Cortex of kidney (tissue), 1 donor: Measurements from ENCODE around the gene DOCK10.

Source experiments
- DNase-seq: peaks from one replicate; lab custom pipeline; 2025; lab: John Stamatoyannopoulos, UW

DOCK10 gene

DNA sequence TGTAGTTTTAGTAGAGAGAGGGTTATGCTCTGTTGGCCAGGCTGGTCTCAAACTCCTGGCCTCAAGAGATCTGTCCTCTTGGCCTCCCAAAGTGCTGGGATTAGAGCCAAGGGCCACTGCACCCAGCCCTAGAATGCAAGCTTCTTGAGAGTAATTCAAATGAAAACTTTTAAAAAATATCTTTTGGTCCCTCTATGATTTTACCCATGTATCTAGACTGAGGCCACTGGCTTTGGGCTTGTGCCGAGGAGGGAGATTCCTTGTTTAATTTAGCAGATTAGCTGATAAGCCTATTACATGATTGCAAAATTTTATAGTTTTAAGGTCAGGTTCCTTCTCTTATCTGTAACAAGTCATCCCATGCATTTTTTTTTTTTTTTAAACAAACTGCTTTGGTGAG is 266.6 kb downstream of the DOCK10 start:
- DNase-seq = no peak

- DNase-seq = no peak
Observed at GRCh38 chr2:224774735-224775134, 267.5 kb downstream of the DOCK10 start.

- DNase-seq = no peak
Observed at GRCh38 chr2:224772494-224772893, 269.8 kb downstream of the DOCK10 start.

GRCh38 chr2:224769489-224769888 is 272.8 kb downstream of the DOCK10 start:
- DNase-seq = no peak

DNA sequence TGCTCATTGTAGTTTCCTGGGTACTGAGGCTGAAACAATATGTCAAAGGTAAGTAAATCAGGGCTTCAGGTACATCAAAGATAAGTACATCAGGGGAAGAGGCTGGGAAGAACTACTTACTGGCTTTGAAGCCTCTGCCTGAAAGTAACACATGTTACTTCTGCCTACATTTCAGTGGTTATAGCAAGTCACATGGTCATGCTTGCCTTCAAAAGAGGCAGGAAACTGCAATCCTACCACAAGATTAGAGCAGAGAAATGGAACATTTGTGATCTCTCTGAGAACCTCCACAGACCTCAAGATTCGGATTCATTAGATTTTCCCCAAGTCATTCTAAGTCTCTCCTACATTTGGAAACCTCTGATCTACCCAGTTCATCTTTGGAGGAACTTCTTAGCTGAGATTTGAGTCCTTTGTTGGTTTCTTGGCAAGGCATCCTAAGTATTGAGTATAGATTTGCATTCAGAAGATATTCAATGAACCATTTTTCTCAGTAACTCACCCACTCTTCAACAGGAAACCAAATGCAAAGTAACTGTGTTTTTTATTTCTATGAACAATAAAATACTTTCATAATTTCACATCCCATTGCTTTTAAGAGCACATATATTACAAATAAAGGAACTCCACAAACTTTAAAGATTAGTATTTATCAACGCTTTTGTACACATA is 277.6 kb downstream of the DOCK10 start:
- DNase-seq = no peak

GRCh38 chr2:224757934-224758548 is 284.2 kb downstream of the DOCK10 start:
- no peak for DNase-seq

- DNase-seq = no peak
Observed at GRCh38 chr2:224753743-224754540, 288.3 kb downstream of the DOCK10 start.

DNA sequence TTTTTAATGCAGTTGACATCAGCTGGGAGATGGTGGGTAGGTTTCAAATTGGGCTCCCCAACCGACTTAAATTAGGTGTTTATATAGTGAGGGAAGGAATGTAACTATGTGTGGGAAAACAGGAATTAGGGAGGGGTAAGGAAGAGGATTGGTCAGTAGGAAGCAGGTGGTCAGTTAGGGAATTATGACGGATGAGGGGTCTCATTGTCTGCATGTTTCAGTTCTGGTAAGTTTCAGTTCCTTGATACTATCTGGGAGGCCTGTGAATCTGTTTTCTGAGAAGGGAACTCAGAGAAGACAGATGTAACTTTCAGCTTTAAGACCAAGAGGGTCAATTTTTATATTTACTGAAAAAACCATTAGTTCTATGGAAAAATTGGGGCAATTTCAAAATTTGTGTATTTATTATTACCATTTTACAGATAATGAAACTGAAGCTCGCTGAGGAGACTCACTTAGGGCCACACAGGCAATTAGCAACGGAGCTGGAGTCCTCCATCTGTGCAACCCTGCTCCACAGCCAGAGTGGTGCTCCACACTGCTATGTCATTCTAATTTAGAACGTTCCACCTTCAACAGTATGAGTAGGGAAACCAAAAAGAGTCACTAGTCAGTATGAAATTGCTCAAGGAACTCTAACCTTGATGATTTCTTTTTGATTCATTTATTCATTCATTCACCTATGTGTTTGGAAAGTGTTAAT is 290.1 kb downstream of the DOCK10 start:
- no peak for DNase-seq

DNA sequence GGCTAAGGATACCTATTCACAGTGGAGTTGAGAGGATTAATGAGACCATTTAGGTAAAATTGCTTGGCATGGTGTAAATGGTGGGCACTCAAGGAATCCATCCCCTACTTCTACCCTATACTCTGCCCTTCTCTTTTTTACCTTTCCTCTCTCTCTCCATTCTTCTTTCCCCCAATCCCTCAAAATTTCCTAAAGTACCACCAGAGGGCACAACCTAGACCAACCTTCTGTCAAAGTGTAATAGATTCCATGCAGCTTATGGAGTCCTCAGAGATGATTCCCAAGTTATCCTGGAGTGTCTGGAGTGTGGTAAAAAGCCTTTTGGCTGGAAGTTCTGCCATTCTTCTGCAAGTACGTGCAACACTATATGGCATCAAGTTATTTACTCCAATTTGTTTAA is 293.1 kb downstream of the DOCK10 start:
- DNase-seq = no peak

GRCh38 chr2:224747765-224748164 is 294.5 kb downstream of the DOCK10 start:
- no peak for DNase-seq

DNA sequence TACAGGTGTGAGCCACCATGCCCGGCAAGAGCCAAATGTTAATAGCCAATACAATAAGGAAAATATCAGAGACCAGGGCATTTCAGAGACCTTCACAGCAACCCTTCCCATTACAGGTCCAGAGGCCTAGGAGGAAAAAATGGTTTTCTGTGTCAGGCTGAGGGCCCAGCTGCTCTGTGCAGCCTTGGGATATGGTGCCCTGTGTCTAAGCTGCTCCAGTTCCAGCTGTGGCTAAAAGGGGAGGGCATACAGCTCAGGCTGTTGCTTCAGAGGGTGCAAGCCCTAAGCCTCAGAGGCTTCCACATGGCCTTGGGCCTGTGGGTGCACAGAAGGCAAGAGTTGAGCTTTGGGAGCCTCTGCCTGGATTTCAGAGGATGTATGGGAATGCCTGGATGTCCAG is 306.0 kb downstream of the DOCK10 start:
- DNase-seq = no peak

- DNase-seq = no peak
Observed at GRCh38 chr2:224734949-224735348, 307.3 kb downstream of the DOCK10 start.

- DNase-seq = no peak
Observed at GRCh38 chr2:224731665-224732064, 310.6 kb downstream of the DOCK10 start.

- DNase-seq = no peak
Observed at GRCh38 chr2:224729435-224729834, 312.8 kb downstream of the DOCK10 start.

GRCh38 chr2:224724331-224724730 is 317.9 kb downstream of the DOCK10 start:
- DNase-seq = no peak

DNA sequence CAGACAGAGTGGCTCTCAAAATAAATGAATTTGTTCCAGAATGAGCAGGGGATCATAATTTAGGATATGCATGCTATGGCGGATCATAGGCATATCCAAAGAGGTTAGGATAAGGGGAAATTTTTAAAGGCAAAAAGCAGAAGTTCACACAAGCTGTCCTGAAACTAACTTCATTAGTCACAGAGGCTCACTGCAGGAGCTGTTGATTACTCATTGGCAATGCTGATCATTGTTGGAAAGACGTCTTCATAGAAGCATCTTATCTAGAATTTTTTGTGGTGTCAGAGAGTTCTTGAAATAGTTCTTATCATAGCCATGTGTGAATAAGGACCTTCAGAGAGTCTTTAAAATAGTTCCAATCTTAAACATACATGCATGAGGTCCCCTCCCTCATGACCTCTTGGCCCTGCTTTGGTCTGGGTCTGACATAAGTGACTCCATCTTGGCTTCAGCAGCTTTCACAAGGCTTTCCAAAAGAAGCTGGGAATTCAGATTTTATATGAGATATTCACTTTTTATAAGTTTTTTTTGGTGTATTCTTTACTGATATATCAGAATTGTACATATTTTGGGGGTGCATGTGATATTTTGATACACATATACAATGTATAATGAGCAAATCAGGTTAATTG is 318.6 kb downstream of the DOCK10 start:
- no peak for DNase-seq

DNA sequence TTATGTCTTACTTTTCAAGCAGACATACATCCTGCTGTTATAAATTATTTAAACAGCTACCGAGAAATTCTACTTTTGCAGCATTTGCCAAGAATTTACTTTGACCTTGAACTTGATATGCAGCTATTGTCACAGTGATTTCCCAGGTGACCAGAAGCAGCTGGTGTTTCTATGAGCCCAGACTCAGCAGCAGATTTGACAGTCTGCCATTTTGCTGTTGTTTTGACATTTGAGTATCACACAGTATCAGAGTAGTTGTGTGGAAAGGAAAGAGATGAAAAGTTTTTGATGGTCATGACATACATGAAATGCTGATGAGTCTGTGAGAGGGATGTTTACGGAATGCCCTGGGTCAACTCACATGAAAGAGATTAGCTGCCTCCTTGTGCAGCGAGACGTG is 319.5 kb downstream of the DOCK10 start:
- DNase-seq = no peak

DNA sequence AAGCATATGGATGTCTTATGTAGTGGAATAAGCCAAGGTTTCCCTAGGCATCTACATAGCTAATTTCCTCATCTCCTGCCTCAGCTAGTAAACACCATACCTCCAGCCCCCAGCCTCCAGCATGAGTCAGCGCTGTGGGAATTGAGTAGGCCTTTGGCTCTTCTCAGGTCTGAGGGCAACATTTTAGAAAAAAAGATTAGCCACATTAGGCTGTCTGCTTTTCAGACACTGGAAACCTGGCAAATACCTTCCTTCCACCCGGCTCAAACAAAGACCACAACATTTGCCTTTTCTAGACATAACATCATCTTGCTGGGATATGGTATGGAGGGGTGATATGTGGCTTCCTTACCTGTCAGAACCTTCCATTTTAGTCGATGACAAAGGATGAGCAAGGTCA is 320.0 kb downstream of the DOCK10 start:
- DNase-seq = no peak

- no peak for DNase-seq
Observed at GRCh38 chr2:224716921-224717320, 325.3 kb downstream of the DOCK10 start.

DNA sequence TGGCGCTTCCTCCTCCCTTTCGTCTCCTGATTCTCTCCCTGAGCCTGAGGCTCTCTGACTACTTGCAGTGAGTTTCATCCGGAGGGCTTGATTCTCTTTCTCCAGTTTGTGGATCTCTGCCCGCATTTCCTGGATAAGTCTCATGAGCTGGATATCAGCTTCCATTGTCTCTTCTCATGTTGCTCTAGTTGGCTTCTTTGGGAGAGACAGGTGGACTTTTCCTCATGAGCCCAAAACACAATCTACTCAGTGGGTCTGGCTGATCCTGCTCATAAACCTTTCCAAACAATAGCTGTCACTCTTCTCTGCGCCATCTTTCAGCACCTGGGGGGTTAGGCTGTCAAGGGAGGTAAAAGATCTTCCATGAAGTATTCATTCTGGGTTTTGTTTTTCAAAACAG is 326.1 kb downstream of the DOCK10 start, which contains the start of gene CCDC195:
TSS of gene CCDC195 (minus strand) at position 165 of the 400 bp plus-strand sequence. CDS start at position 165, 0 bp downstream.
- no peak for DNase-seq
